ENCODE data around the gene IL11.

Gene IL11

GRCh38 chr19:55321466-55322137 is 48.7 kb downstream of the IL11 start:
- no peak for DNase-seq

DNA sequence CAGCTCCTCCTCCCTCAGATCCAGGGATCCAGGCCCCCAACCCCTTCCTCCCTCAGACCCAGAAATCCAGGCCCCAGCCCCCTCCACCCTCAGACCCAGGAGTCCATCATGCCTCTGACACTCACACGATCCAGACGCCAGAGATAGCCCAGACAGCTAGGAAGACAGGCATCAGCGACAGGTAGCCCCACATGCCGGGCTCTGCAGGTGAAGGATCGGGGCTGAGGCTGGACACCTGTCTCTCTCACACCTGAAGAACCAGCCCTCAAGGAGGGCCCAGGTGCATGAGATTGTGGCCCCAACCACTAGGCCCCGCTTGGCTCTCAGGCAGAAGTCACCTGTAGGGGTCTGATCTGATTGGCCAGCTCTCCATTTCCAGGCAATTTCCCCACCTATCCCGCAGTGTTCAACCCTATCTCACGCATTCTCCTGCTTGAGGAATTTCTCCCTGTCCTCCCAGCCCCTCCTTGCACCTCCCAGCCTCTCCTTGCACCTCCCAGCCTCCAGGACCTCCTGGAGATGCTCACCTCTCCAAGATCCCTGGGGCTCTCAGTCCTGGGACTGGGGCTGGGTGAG is 49.3 kb downstream of the IL11 start:
- no peak for DNase-seq

GRCh38 chr19:55319785-55320184 is 50.5 kb downstream of the IL11 start:
- peak; percentile 32 for DNase-seq

- no peak for DNase-seq
These were observed 53.6 kb downstream of the IL11 start for GRCh38 chr19:55316646-55317045.

- DNase-seq = no peak
These were observed 54.2 kb downstream of the IL11 start for GRCh38 chr19:55315956-55316525.

- DNase-seq = no peak
These were observed 55.9 kb downstream of the IL11 start for GRCh38 chr19:55314396-55314795.

Data from NCI-H526 treated with DMSO at 0.1 percent for 48 hours (cell line).